BLaER1 (cell line): ENCODE measurements around the gene MED14.

Experiments used
- H3K27ac ChIP-seq: shearing (Covaris generic); formaldehyde crosslinking; 2 replicates; pipeline ENCODE4 v1.8.1; 2022
- H3K27me3 ChIP-seq: shearing (Covaris generic); formaldehyde crosslinking; 2 replicates; pipeline ENCODE4 v1.8.1; 2022
- H3K36me3 ChIP-seq: shearing (Covaris generic); formaldehyde crosslinking; 2 replicates; pipeline ENCODE4 v1.8.1; 2022
- H3K4me1 ChIP-seq: shearing (Covaris generic); formaldehyde crosslinking; 2 replicates; pipeline ENCODE4 v1.8.1; 2022
- H3K4me2 ChIP-seq: shearing (Covaris generic); formaldehyde crosslinking; 2 replicates; pipeline ENCODE4 v1.8.1; 2022
- H3K4me3 ChIP-seq: shearing (Covaris generic); formaldehyde crosslinking; 2 replicates; pipeline ENCODE4 v1.8.1; 2022
- H3K9ac ChIP-seq: shearing (Covaris generic); formaldehyde crosslinking; 2 replicates; pipeline ENCODE4 v1.8.1; 2022
- H3K9me3 ChIP-seq: shearing (Covaris generic); formaldehyde crosslinking; 2 replicates; pipeline ENCODE4 v1.8.1; 2022
- H4K20me1 ChIP-seq: shearing (Covaris generic); formaldehyde crosslinking; 2 replicates; pipeline ENCODE4 v1.8.1; 2022
- Cebpa-rat ChIP-seq: shearing (Covaris generic); IDR thresholded peaks from 2 replicates; pipeline ENCODE4 v1.8.1; 2022

Gene MED14

DNA sequence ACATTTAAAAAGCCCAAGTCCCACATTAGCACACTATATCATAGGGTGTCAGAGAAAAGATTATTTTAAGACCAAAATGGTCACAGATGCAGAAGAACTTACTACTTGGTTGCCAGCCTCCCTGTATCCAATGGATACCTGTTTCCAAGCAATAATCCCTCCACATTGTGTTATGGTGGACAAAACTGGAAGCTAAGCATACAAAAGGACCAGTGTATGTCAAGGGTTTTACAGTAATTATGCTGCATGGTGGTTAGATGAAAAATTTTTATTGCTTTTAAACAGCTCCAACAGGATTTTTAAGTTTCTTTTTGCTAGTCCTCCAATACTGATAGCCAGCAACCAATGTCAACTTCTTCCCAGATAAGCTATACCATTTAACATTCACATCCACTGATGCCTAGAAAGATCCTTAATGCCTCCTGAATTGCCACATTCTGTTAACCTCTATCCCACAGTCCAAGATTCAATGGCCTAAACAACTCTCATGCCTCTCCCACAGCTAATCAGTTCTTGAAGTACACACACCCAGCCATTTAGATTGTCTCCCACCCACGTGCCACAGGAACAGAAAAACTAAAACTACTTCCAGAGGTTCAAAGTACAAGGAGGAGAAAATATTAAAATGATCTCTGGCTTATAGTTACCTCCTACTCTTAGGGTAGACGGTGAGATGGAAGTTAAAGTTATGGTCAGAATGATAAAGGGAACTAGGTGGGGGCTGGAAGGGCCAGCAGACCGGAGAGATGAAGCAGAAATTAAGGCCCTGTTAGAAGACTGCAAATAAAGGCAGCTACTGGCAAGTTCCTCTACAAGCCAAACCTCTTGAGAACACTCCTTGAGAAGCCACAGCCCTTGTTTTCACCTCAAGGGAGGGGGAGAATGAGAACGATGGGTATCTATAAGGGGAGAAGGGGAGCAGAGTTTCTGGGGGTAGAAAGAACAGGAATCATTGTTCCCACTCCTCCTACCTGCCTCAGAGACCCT, 5.5 kb downstream of the MED14 start:
- peak overlapping the region; percentile 45 for H3K4me2 ChIP-seq
- no peak for TF ChIP-seq Cebpa-rat
- H3K9ac ChIP-seq = no peak overlapping the region
- peaks cover 70% of the 10 kb centered on the region for H4K20me1 ChIP-seq
- H3K4me1 ChIP-seq = peaks cover 30% of the 10 kb centered on the region
- no peak overlapping the region for H3K27ac ChIP-seq
- H3K27me3 ChIP-seq = peaks cover 85% of the 10 kb centered on the region
- no peak overlapping the region for H3K4me3 ChIP-seq
- no peaks in the 10 kb centered on the region; the same call in 1 of the 2 replicates for H3K36me3 ChIP-seq
- H3K9me3 ChIP-seq = no peaks in the 10 kb centered on the region

DNA sequence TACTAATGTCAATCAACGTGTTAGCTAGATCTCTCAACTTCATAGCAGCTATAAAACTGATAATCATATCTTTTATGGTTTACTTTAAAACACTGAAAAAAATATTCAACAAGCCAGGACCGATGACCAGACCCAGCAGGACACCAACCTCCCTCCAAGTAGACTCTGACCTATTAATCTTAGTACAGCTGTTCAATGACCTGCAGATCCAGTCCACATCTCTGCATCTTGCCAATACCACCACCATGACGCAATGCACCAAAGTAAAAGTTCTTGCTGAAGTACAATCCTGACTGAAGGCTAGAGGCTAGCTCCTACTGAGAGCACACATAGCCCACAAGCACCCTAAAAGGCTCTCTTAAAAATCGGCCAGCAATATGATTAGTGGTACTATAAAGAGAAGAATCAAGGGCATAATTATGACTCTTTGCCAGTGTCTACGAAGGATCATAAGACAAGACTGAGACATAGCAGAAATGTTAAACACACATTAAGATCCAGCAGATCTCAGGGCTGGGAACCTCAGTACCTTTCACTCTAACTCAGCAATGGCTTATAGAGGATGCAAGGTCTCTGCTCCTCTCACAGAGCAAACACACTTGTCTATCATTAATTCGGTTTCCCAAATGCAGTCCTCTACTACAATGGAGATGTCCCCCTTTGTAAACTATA, 7.6 kb downstream of the MED14 start:
- H3K4me3 ChIP-seq = no peak overlapping the region
- H3K27ac ChIP-seq = no peak overlapping the region
- H4K20me1 ChIP-seq = peaks cover 48% of the 10 kb centered on the region

DNA sequence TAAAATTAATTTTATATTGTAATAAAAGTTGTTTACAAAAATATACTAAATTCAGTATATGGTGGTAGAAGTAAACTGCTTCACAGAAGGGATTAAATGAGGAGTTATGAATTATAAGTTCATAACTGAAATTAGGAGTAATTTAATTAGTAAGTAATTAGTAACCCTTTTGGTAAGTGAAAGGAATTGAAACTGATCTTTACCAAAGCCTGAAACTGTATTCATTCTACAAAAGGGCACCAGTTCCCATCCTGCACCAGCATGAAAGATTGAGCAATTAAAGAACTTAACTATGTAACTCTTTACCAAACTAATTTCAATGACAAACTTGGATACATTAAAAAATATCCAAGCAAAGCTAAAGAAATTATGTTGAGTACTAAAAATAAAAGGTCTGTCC, 8.2 kb downstream of the MED14 start:
- no peaks in the 10 kb centered on the region for H3K9me3 ChIP-seq

More for the DNA sequence above, 7.6 kb downstream of the MED14 start:
- Histone ChIP-seq H3K4me2 (no peak overlapping the region), H3K9me3 (no peaks in the 10 kb centered on the region), H3K27me3 (peaks cover 69% of the 10 kb centered on the region), H3K9ac (no peak overlapping the region), H3K4me1 (peaks cover 10% of the 10 kb centered on the region; the same call in 1 of the 2 replicates), H3K36me3 (no peaks in the 10 kb centered on the region; the same call in 1 of the 2 replicates)
- TF ChIP-seq Cebpa-rat = no peak

DNA sequence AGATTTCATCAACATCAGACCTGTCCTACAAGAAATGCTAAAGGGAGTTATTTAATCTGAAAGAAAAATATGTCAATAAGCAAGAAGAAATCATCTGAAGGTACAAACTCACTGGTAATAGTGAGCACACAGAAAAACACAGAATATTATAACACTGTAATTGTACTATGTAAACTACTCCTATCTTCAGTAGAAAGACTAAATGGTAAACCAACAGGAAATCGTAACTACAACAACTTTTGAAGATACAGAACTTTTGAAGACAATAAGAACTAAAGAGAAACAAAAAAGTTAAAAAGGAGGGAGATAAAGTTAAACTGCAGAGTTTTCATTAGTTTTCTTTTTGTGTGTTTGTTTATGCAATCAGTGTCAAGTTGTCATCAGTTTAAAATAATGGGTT, 12.4 kb downstream of the MED14 start:
- Histone ChIP-seq H3K4me3 (no peak overlapping the region), H3K9ac (no peak overlapping the region), H3K36me3 (peaks cover 22% of the 10 kb centered on the region), H3K27me3 (peaks cover 46% of the 10 kb centered on the region), H4K20me1 (peaks cover 22% of the 10 kb centered on the region; the same call in 1 of the 2 replicates), H3K9me3 (0 out of 2 replicates have a peak, but pooled peaks cover 6% of the 10 kb centered on the region), H3K4me1 (no peaks in the 10 kb centered on the region), H3K27ac (no peak overlapping the region), H3K4me2 (no peak overlapping the region)
- no peak for TF ChIP-seq Cebpa-rat

More for the DNA sequence above, 8.2 kb downstream of the MED14 start:
- H3K36me3 ChIP-seq = no peaks in the 10 kb centered on the region; the same call in 1 of the 2 replicates
- H3K27ac ChIP-seq = no peak overlapping the region
- H3K4me3 ChIP-seq = no peak overlapping the region
- no peak overlapping the region for H3K4me2 ChIP-seq
- H3K9ac ChIP-seq = no peak overlapping the region
- peaks cover 10% of the 10 kb centered on the region; the same call in 1 of the 2 replicates for H3K4me1 ChIP-seq
- H4K20me1 ChIP-seq = peaks cover 42% of the 10 kb centered on the region
- peaks cover 63% of the 10 kb centered on the region for H3K27me3 ChIP-seq
- TF ChIP-seq Cebpa-rat = no peak

DNA sequence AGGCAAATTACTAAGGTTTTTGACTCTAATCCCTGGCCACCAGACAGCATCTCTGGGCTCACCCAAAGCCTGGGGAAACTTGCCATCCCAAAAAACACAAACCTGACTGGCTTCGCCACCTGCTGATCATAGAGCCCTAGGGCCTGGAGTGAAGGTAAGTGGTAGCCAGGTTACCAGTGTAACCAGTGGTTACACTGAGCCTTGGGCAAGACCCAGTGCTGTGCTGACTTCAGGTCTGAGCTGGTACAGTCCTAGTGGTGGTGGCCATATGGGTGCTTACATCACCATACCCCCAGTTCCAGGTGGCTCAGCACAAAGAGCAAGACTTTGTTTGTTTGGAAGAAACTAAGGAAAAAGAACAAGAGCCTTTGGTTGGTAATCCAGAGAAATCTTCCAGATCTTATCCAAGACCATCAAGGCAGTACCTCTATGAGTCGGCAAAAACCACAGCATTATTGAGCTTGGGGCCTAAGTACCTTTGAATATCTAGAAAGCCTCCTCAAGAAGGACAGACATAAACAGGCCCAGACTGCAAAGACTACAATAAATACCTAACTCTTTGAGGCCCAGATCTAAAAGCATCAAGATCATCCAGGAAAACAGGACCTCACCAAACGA, 13.7 kb downstream of the MED14 start:
- H3K9ac ChIP-seq = no peak overlapping the region
- no peak overlapping the region for H3K4me3 ChIP-seq
- no peak overlapping the region for H3K4me2 ChIP-seq
- no peak for TF ChIP-seq Cebpa-rat
- H3K27me3 ChIP-seq = peaks cover 41% of the 10 kb centered on the region
- no peak overlapping the region for H3K27ac ChIP-seq
- peaks cover 17% of the 10 kb centered on the region; the same call in 1 of the 2 replicates for H4K20me1 ChIP-seq
- no peaks in the 10 kb centered on the region for H3K4me1 ChIP-seq
- H3K36me3 ChIP-seq = peaks cover 24% of the 10 kb centered on the region
- peaks cover 8% of the 10 kb centered on the region; the same call in 1 of the 2 replicates for H3K9me3 ChIP-seq

DNA sequence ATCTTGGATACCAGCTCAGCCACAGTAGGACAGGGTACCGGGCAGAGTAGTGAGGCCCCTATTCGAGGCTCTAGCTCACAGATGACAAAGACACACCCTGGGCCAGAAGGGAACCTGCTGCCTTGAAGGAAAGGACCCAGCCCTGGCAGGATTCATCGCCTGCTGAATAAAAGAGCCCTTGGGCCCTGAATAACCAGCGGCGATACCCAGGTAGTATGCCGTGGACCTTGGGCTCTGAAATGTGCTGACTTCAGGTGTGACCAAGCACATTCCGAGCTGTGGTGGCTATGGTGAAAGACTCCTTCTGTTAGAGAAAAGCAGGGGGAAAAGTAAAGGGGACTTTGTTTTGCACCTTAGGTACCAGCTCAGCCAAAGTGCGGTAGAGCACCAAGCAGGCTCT, 14.6 kb downstream of the MED14 start:
- no peak overlapping the region for H3K27ac ChIP-seq
- peaks cover 25% of the 10 kb centered on the region for H3K36me3 ChIP-seq
- no peaks in the 10 kb centered on the region for H3K4me1 ChIP-seq
- H3K4me2 ChIP-seq = no peak overlapping the region
- H3K9ac ChIP-seq = no peak overlapping the region
- peaks cover 11% of the 10 kb centered on the region; the same call in 1 of the 2 replicates for H3K9me3 ChIP-seq
- no peak overlapping the region for H3K4me3 ChIP-seq
- peaks cover 17% of the 10 kb centered on the region; the same call in 1 of the 2 replicates for H4K20me1 ChIP-seq
- no peak for TF ChIP-seq Cebpa-rat
- H3K27me3 ChIP-seq = peaks cover 35% of the 10 kb centered on the region

DNA sequence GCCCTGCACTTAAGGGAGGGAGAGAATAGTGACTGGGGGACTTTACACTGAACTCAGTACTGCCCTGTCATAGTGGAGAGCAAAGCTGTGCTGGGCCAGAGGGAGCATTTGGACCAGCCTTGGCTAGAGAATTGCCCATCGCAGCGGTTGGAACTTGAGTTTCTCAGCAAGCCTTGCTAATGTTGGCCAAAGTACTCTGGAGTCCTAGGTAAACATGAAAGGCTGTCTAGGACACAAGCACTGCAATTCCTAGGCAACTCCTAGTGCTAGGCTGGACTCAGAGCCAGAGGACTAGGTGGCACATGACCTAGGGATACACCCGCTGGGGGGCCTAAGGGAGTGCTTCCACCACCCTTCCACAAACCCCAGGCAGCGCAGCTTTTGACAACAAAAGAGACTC, 15.0 kb downstream of the MED14 start:
- Histone ChIP-seq H3K4me2 (no peak overlapping the region), H3K9ac (no peak overlapping the region)

DNA sequence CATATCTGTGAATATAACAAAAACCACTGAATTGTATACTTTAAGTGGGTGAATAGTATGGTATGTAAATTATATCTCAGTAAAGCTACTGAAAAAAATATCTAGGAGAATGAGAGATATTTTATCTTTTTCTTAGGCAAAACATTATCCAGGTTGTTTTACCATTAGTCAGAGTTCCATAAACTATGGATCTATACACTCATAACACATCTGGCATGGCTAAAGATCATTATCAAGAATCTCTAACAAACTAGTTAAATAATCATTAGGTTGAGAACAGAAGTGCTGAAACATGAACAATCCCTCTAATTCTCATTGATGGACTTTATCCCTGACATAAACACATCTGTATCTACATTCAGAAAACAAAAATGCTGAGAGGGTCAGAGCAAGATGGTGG, 15.6 kb downstream of the MED14 start:
- Histone ChIP-seq H3K9ac (no peak overlapping the region), H3K4me2 (no peak overlapping the region), H3K4me3 (no peak overlapping the region), H4K20me1 (peaks cover 17% of the 10 kb centered on the region; the same call in 1 of the 2 replicates), H3K27me3 (peaks cover 25% of the 10 kb centered on the region), H3K9me3 (peaks cover 11% of the 10 kb centered on the region; the same call in 1 of the 2 replicates), H3K27ac (no peak overlapping the region), H3K4me1 (no peaks in the 10 kb centered on the region), H3K36me3 (peaks cover 25% of the 10 kb centered on the region)
- TF ChIP-seq Cebpa-rat = no peak

More for the DNA sequence above, 15.0 kb downstream of the MED14 start:
- Histone ChIP-seq H3K27ac (no peak overlapping the region), H3K36me3 (peaks cover 25% of the 10 kb centered on the region), H3K9me3 (peaks cover 11% of the 10 kb centered on the region; the same call in 1 of the 2 replicates), H4K20me1 (peaks cover 17% of the 10 kb centered on the region; the same call in 1 of the 2 replicates), H3K27me3 (peaks cover 30% of the 10 kb centered on the region), H3K4me1 (no peaks in the 10 kb centered on the region), H3K4me3 (no peak overlapping the region)
- no peak for TF ChIP-seq Cebpa-rat

DNA sequence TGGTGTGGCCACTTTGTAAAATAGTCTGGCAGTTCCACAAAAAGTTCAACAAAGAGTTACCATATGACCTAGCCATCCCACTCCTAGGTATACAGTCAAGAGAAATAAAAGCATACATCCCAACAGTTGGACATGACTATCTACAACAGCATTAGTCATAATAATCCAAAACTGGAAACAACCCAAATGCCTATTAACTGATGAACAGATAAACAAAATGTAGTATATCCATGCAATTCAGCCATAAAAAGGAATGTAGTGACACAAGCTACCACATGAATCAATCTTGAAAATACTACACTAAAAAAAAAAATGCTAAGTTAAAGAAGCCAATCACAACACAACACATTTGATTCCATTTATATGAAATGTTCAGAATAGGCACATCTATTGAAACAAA, 16.1 kb downstream of the MED14 start:
- Histone ChIP-seq H3K9ac (no peak overlapping the region), H3K4me1 (no peaks in the 10 kb centered on the region), H3K27ac (no peak overlapping the region), H3K36me3 (peaks cover 25% of the 10 kb centered on the region), H3K9me3 (peaks cover 11% of the 10 kb centered on the region; the same call in 1 of the 2 replicates), H3K4me2 (no peak overlapping the region), H4K20me1 (peaks cover 17% of the 10 kb centered on the region; the same call in 1 of the 2 replicates), H3K4me3 (no peak overlapping the region), H3K27me3 (peaks cover 23% of the 10 kb centered on the region)
- no peak for TF ChIP-seq Cebpa-rat
